Measurements from ENCODE around the gene NUDT16L1. TPM values are rescaled to one million over a fixed set of nuclear protein-coding genes. Genes with fewer than 3 reads are reported as not detected.

The NUDT16L1 gene
- total RNA-seq, 1 donor: 15.4 TPM

DNA sequence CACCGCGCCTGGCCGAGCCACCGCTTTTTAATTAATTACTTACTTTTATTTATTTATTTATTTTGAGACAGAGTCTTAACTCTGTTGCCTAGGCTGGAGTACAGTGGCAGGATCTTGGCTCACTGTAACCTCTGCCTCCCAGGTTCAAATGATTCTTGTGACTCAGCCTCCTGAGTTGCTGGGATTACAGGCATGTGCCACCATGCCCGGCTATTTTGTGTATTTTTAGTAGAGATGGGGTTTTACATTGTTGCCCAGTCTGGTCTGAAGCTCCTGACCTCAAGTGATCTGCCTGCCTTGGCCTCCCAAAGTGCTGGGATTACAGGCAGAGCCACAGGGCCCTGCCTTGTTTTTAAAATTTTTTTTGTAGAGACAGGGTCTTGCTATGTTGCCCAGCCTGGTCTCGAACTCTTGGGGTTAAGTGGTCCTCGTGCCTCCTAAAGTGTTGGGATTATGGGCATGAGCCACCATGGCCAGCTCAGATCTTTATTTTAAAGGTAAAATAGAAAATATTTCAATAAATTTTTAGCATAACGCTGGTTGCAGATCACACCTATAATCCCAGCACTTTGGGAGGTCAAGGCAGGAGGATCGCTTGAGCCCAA is 18.3 kb upstream of the NUDT16L1 start:
- TF ChIP-seq, protein P1, sequence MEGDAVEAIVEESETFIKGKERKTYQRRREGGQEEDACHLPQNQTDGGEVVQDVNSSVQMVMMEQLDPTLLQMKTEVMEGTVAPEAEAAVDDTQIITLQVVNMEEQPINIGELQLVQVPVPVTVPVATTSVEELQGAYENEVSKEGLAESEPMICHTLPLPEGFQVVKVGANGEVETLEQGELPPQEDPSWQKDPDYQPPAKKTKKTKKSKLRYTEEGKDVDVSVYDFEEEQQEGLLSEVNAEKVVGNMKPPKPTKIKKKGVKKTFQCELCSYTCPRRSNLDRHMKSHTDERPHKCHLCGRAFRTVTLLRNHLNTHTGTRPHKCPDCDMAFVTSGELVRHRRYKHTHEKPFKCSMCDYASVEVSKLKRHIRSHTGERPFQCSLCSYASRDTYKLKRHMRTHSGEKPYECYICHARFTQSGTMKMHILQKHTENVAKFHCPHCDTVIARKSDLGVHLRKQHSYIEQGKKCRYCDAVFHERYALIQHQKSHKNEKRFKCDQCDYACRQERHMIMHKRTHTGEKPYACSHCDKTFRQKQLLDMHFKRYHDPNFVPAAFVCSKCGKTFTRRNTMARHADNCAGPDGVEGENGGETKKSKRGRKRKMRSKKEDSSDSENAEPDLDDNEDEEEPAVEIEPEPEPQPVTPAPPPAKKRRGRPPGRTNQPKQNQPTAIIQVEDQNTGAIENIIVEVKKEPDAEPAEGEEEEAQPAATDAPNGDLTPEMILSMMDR (IDR thresholded peaks at IDR 0.05; ENCODE audit: insufficient read depth, low read length): no peak
- H3K4me3 ChIP-seq (ENCODE audit: low read depth, low read length): no peak overlapping the region
- DNase-seq (ENCODE audit: low read depth): no peak

- TF ChIP-seq, protein P1 (IDR thresholded peaks at IDR 0.05; ENCODE audit: insufficient read depth, low read length): no peak
- no peak overlapping the region for H3K4me3 ChIP-seq (ENCODE audit: low read depth, low read length)
- DNase-seq (ENCODE audit: low read depth): no peak
Observed at GRCh38 chr16:4675864-4676786, 17.2 kb upstream of the NUDT16L1 start.

DNA sequence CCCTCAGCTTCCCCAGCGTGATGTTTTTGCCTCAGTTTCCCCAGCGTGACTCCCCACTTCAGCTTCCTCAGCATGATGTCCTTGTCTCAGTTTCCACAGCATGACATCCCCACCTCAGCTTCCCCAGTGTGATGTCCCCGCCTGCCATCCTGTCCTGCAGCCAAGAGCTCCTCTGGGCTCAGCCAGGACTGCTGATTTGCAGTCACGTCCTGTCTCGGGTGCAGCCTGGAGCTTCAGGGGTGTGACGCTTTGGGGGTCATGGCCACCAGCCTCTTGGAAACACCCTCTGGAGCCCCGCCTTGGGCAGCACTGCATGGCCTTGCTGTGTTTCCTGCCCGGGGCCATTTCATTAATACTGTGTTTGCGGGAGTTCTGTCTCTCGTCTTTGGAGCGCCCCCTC is 16.5 kb upstream of the NUDT16L1 start:
- DNase-seq (ENCODE audit: low read depth): no peak
- TF ChIP-seq, protein P1 (IDR thresholded peaks at IDR 0.05; ENCODE audit: insufficient read depth, low read length): no peak
- H3K4me3 ChIP-seq (ENCODE audit: low read depth, low read length): no peak overlapping the region

DNA sequence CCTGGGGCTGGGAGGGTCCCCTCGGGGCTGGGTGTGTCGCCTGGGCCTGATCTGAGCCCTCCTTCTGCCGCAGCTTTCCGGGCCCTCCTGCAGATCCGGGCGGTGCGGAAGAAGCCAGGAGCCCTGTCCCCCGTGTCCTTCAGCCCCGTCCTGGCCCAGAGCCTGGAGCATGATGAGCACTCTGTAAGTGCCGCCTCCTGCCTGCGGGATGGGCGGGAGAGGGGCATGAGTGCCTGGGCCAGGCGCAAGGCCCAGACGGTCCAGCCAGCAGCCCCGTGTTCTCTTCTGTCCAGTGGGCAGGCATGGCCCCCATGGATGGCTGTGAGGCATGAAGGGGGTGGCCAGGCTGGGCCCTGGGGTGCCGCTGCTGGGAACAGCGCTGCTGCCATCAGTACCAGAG is 16.0 kb upstream of the NUDT16L1 start:
- TF ChIP-seq, protein P1 (IDR thresholded peaks at IDR 0.05; ENCODE audit: insufficient read depth, low read length): no peak
- no peak for DNase-seq (ENCODE audit: low read depth)
- H3K4me3 ChIP-seq (ENCODE audit: low read depth, low read length): no peak overlapping the region

GRCh38 chr16:4677994-4678393 is 15.4 kb upstream of the NUDT16L1 start:
- TF ChIP-seq, protein P1 (IDR thresholded peaks at IDR 0.05; ENCODE audit: insufficient read depth, low read length): no peak
- no peak overlapping the region for H3K4me3 ChIP-seq (ENCODE audit: low read depth, low read length)
- DNase-seq (ENCODE audit: low read depth): no peak

DNA sequence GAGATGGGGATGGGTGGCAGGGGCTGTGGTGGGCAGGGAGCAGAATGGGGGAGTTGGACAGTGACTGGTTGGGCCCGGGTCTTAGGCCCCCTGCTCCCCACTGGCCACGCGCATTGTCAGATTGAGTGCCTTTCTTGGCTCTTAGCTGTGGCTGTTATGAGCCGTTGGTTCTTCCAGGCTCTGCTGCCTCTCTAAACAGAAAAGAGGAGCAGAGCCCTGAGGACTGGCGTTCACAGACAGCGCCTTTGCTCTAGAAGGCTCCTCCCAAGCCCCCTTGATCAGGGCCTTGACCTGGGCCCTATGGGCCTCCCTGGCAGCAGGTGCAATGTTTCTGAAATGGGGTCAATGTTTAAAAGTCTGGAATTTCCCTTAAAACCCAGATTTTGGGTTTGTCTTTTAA is 14.8 kb upstream of the NUDT16L1 start:
- TF ChIP-seq, protein P1 (IDR thresholded peaks at IDR 0.05; ENCODE audit: insufficient read depth, low read length): no peak
- no peak overlapping the region for H3K4me3 ChIP-seq (ENCODE audit: low read depth, low read length)

More for the DNA sequence above, 14.8 kb upstream of the NUDT16L1 start:
- no peak for DNase-seq (ENCODE audit: low read depth)

Measured in fibroblast of the aortic adventitia (primary cell).